ENCODE measurements around the gene ETS2. TPM values are rescaled to one million over a fixed set of nuclear protein-coding genes. Genes with fewer than 3 reads are reported as not detected.
"Not testable (repeated sequence)": the region's sequence is repeated elsewhere in the genome, so short reads cannot be mapped to it uniquely, and the experiment has no call there.

Gene ETS2
- total RNA-seq, 2 experiments from 2014 or later = 15.2 to 19.7 TPM

DNA sequence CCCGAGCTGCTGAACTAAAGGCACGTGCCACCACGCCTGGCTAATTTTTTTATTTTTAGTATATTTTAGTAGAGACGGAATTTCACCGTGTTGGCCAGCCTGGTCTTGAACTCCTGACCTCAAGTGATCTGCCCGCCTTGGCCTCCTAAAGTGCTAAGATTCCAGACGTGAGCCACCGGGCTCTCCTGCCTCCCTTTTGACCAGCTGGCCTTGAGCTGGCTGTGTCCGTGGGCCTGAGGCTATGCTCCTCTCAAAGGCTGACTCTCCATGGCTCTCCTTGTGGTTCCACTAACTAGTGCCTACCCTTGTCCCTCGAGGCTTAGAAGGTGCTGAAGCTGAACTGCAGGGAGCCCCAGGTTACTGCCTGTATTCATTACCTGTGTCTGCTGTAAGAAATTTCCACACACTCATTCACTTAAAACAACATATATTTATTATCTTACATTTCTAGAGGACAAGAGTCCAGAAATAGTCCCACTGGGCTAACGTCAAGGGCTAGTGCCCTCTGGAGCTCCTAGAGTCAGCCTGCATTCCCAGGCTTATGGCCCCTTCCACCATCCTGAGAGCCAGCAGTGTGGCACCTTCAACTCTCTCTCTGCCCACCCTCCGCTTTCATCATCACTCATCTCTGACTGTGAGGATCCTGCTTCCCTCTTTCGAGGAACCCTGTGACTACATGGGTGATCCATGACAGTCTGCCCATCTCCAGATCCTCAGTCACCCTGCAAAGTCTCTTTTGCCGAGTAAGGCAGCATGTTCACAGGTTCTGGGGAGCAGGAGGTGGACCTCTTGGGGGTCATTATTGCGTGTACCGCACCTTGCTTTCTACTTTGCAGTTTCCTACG lies 34.9 kb downstream of the ETS2 start:
- no peak overlapping the region for H3K4me3 Mint-ChIP-seq
- no peaks in the 10 kb centered on the region for H3K27me3 Mint-ChIP-seq
- H3K9me3 Mint-ChIP-seq = no peaks in the 10 kb centered on the region
- DNase-seq = no peak
- no peak overlapping the region for H3K27ac Mint-ChIP-seq
- H3K36me3 Mint-ChIP-seq (ENCODE audit: low read depth) = no peaks in the 10 kb centered on the region
- CTCF ChIA-PET = no interaction called here
- POLR2A ChIA-PET = interaction anchor here (0.6 kb wide), 1 partner anchor 138 kb away, joined by 4 read pairs; no protein-coding TSS in a partner anchor
- no peaks in the 10 kb centered on the region for H3K4me1 Mint-ChIP-seq

DNA sequence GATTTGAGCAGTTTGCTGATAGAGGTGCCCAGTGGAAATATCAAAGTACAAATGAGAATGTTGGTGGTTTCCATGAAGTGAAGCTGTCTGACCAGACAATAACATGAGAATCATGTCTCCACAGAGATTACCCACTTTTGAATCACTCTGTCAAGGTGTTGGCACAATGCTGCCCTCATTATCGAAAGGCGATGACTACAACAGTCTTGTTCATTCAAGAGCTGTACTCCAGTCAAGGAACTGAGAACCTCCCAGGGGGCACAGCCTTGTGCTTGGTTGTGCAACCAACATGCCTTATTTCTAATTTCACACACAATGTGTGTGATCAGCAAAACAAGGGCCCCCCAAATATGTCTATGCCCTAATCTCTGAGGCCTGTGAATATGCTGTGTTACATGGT lies 35.7 kb downstream of the ETS2 start:
- H3K27me3 Mint-ChIP-seq = no peaks in the 10 kb centered on the region
- ChIA-PET POLR2A (no interaction called here), CTCF (no interaction called here)
- no peak overlapping the region for H3K4me3 Mint-ChIP-seq
- no peaks in the 10 kb centered on the region for H3K4me1 Mint-ChIP-seq
- H3K27ac Mint-ChIP-seq = no peak overlapping the region
- H3K9me3 Mint-ChIP-seq = no peaks in the 10 kb centered on the region
- no peak for DNase-seq
- H3K36me3 Mint-ChIP-seq (ENCODE audit: low read depth) = no peaks in the 10 kb centered on the region

DNA sequence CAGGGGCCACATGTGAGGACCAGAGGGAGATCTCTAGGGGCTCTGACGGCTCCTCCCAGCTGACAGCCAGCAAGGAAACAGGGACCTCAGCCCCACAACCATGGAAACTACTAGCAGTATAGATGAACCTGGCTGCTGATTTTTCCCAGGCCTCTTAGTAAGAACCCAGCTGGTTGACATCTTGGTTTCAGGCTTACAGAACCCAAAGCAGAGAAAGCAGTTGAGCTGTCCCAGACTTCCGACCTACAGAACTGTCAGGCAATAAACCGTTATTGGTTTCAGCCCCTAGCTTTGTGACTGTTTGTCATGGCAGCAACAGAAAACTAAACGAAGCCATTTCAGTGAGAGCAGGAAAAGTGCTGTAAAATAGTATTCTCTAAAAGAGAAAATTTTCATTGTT lies 36.4 kb downstream of the ETS2 start:
- POLR2A ChIA-PET = no interaction called here
- CTCF ChIA-PET = no interaction called here
- Mint-ChIP-seq H3K27me3 (no peaks in the 10 kb centered on the region), H3K27ac (no peak overlapping the region), H3K4me3 (no peak overlapping the region), H3K36me3 (ENCODE audit: low read depth) (no peaks in the 10 kb centered on the region), H3K9me3 (no peaks in the 10 kb centered on the region), H3K4me1 (no peaks in the 10 kb centered on the region)
- DNase-seq = no peak

DNA sequence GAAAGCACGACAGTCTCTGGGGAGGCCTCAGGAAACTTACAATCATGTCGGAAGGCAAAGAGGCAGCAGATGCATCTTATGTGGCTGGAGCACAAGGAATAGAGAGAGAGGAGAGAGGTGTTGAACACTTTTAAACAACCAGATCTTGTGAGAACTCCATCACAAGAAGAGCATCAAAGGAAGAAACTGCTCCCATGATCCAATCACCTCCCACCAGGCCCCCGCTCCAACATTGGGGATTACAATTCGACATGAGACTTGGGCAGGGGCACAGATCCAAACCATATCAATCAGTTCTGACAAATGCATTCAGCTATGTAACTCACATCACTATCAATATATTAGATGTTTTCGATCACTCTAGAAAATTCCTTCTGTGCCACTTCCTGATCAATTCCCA lies 37.6 kb downstream of the ETS2 start:
- Mint-ChIP-seq H3K27ac (no peak overlapping the region), H3K36me3 (ENCODE audit: low read depth) (no peaks in the 10 kb centered on the region), H3K4me1 (no peaks in the 10 kb centered on the region), H3K9me3 (no peaks in the 10 kb centered on the region), H3K27me3 (no peaks in the 10 kb centered on the region), H3K4me3 (no peak overlapping the region)
- CTCF ChIA-PET = interaction anchor here (1.0 to 1.6 kb wide), 2 partner anchors 10 to 12 kb away, joined by 3 to 5 read pairs; no protein-coding TSS in a partner anchor
- DNase-seq = no peak
- POLR2A ChIA-PET = no interaction called here

GRCh38 chr21:38843806-38844503 lies 38.2 kb downstream of the ETS2 start:
- no peak overlapping the region for H3K4me3 Mint-ChIP-seq
- H3K9me3 Mint-ChIP-seq = no peaks in the 10 kb centered on the region
- ChIA-PET POLR2A (no interaction called here), CTCF (interaction anchor here (1.6 kb wide), 1 partner anchor 9 kb away, joined by 5 read pairs; no protein-coding TSS in a partner anchor)
- H3K36me3 Mint-ChIP-seq (ENCODE audit: low read depth) = no peaks in the 10 kb centered on the region
- no peak for DNase-seq
- H3K27me3 Mint-ChIP-seq = no peaks in the 10 kb centered on the region
- H3K4me1 Mint-ChIP-seq = no peaks in the 10 kb centered on the region
- H3K27ac Mint-ChIP-seq = no peak overlapping the region

GRCh38 chr21:38845374-38845773 lies 39.6 kb downstream of the ETS2 start:
- H3K4me1 Mint-ChIP-seq; H3K27ac Mint-ChIP-seq; H3K4me3 Mint-ChIP-seq; DNase-seq; H3K27me3 Mint-ChIP-seq; POLR2A ChIA-PET; H3K9me3 Mint-ChIP-seq; H3K36me3 Mint-ChIP-seq (ENCODE audit: low read depth); CTCF ChIA-PET: not testable (repeated sequence)

GRCh38 chr21:38847556-38847955 lies 41.8 kb downstream of the ETS2 start:
- no peaks in the 10 kb centered on the region for H3K9me3 Mint-ChIP-seq
- no peak for DNase-seq
- H3K4me3 Mint-ChIP-seq = no peak overlapping the region
- ChIA-PET CTCF (no interaction called here), POLR2A (no interaction called here)
- no peaks in the 10 kb centered on the region for H3K36me3 Mint-ChIP-seq (ENCODE audit: low read depth)
- peaks cover 2% of the 10 kb centered on the region for H3K4me1 Mint-ChIP-seq
- H3K27ac Mint-ChIP-seq = no peak overlapping the region
- no peaks in the 10 kb centered on the region for H3K27me3 Mint-ChIP-seq

DNA sequence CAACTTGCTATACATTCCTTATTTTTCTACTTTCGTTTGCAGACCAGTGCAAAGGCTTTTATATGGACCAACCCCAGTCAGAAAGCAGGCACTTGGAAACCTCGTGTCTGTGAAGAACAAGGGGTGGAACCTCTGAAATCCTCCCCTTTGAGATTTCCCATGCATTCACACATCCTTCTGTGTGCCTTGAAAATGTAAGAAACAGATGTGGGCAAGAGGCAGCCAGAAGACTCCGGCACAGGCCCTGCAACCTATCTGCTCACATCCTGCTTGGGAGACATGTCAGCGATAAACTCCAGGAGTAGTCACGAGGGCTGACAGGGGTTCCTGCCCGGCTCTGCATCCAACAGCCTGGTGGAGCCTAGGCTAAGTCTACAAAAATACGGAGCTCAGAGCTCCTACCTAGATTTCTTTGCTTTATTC lies 42.5 kb downstream of the ETS2 start:
- no peak for DNase-seq
- POLR2A ChIA-PET = no interaction called here
- H3K4me1 Mint-ChIP-seq = peaks cover 2% of the 10 kb centered on the region
- no peaks in the 10 kb centered on the region for H3K36me3 Mint-ChIP-seq (ENCODE audit: low read depth)
- H3K9me3 Mint-ChIP-seq = no peaks in the 10 kb centered on the region
- H3K27ac Mint-ChIP-seq = no peak overlapping the region
- CTCF ChIA-PET = no interaction called here
- no peaks in the 10 kb centered on the region for H3K27me3 Mint-ChIP-seq
- H3K4me3 Mint-ChIP-seq = no peak overlapping the region

DNA sequence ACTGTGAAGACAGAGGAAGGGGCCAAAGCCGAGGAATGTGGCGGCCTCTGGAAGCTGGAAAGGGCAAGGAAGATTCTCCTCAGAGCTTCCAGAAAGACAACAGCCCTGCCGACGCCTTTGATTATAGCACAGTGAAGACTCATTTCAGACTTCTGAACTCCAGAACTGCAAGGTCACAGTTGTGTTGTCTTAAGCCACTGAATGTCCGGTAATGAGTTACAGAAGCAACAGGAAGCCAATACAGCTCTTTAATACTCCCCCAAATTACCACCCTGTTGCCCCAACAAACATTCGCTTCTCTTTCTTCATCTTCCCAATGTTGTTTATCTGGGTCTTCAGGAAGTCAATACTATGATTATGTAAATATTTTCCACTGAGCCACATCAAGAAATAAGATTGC lies 44.0 kb downstream of the ETS2 start:
- Mint-ChIP-seq H3K27ac (no peak overlapping the region), H3K9me3 (no peaks in the 10 kb centered on the region), H3K4me3 (no peak overlapping the region), H3K27me3 (peaks cover 2% of the 10 kb centered on the region), H3K36me3 (ENCODE audit: low read depth) (no peaks in the 10 kb centered on the region), H3K4me1 (peaks cover 2% of the 10 kb centered on the region)
- POLR2A ChIA-PET = no interaction called here
- CTCF ChIA-PET = no interaction called here
- DNase-seq = no peak

GRCh38 chr21:38850277-38850951 lies 44.7 kb downstream of the ETS2 start:
- ChIA-PET POLR2A (no interaction called here), CTCF (interaction anchor here (0.7 kb wide), 2 partner anchors 13 to 85 kb away, joined by 3 to 4 read pairs; no protein-coding TSS in a partner anchor)
- Mint-ChIP-seq H3K4me3 (no peak overlapping the region), H3K27me3 (peaks cover 2% of the 10 kb centered on the region), H3K9me3 (no peaks in the 10 kb centered on the region), H3K36me3 (ENCODE audit: low read depth) (no peaks in the 10 kb centered on the region), H3K4me1 (peaks cover 2% of the 10 kb centered on the region), H3K27ac (no peak overlapping the region)
- DNase-seq = no peak

GRCh38 chr21:38851101-38851500 lies 45.4 kb downstream of the ETS2 start:
- ChIA-PET CTCF (interaction anchor here (1.1 to 1.3 kb wide), 2 partner anchors 12 to 14 kb away, joined by 4 read pairs; no protein-coding TSS in a partner anchor), POLR2A (no interaction called here)
- H3K4me3 Mint-ChIP-seq = no peak overlapping the region

GRCh38 chr21:38852278-38852677 lies 46.5 kb downstream of the ETS2 start:
- H3K27me3 Mint-ChIP-seq = peaks cover 2% of the 10 kb centered on the region
- no peak overlapping the region for H3K4me3 Mint-ChIP-seq
- peaks cover 2% of the 10 kb centered on the region for H3K4me1 Mint-ChIP-seq
- DNase-seq = no peak
- ChIA-PET POLR2A (no interaction called here), CTCF (interaction anchor here (1.1 to 1.9 kb wide), 4 partner anchors 9 to 22 kb away, joined by 4 to 5 read pairs (median 4); no protein-coding TSS in a partner anchor)
- H3K9me3 Mint-ChIP-seq = no peaks in the 10 kb centered on the region
- no peaks in the 10 kb centered on the region for H3K36me3 Mint-ChIP-seq (ENCODE audit: low read depth)
- no peak overlapping the region for H3K27ac Mint-ChIP-seq

More at GRCh38 chr21:38851101-38851500, 45.4 kb downstream of the ETS2 start:
- no peaks in the 10 kb centered on the region for H3K36me3 Mint-ChIP-seq (ENCODE audit: low read depth)
- H3K9me3 Mint-ChIP-seq = no peaks in the 10 kb centered on the region
- no peak for DNase-seq
- no peak overlapping the region for H3K27ac Mint-ChIP-seq
- H3K4me1 Mint-ChIP-seq = peaks cover 2% of the 10 kb centered on the region
- H3K27me3 Mint-ChIP-seq = peaks cover 2% of the 10 kb centered on the region

GRCh38 chr21:38852708-38853107 lies 47.0 kb downstream of the ETS2 start:
- H3K4me1 Mint-ChIP-seq = peaks cover 2% of the 10 kb centered on the region
- H3K9me3 Mint-ChIP-seq = no peaks in the 10 kb centered on the region
- peaks cover 2% of the 10 kb centered on the region for H3K27me3 Mint-ChIP-seq
- DNase-seq = no peak
- H3K27ac Mint-ChIP-seq = no peak overlapping the region
- H3K4me3 Mint-ChIP-seq = no peak overlapping the region
- H3K36me3 Mint-ChIP-seq (ENCODE audit: low read depth) = no peaks in the 10 kb centered on the region
- CTCF ChIA-PET = interaction anchor here (1.0 to 1.9 kb wide), 3 partner anchors 9 to 26 kb away, joined by 4 to 5 read pairs (median 5); no protein-coding TSS in a partner anchor
- POLR2A ChIA-PET = no interaction called here
